H1 (cell line): ENCODE data around the gene SNX13. TPM values are rescaled to one million over a fixed set of nuclear protein-coding genes. Genes with fewer than 3 reads are reported as not detected.
A peak's percentile ranks its signal among the peaks of the same experiment; 100 is the strongest.

ENCODE experiments used
- CTCF ChIA-PET: fragments of 300-600 bp; sonication (Branson Sonifier 250); formaldehyde crosslinking; loops from one replicate; lab custom pipeline; 2021; ENCODE audit not compliant: partially characterized antibody; lab: Charles Lee
- POLR2A ChIA-PET: fragments of 300-600 bp; sonication (Branson Sonifier 250); formaldehyde crosslinking; loops from one replicate; lab custom pipeline; 2021; ENCODE audit warnings: inconsistent platforms; ENCODE audit not compliant: partially characterized antibody; lab: Charles Lee
- DNase-seq, 2 experiments: peaks; one replicate each; pipeline versions ENCODE4 v3.0.0 to v3.0.0-alpha.2; 2010 to 2022; ENCODE audit warnings: low spot score in 2 of 2, low read depth in 1 of 2, mixed read lengths in 1 of 2
- FAIRE-seq: peaks from 2 replicates; lab custom pipeline; 2011; peaks lifted over from hg19 to GRCh38; lab: Jason Lieb, UNC
- H2AFZ ChIP-seq: 2 replicates; pipeline ENCODE4 v1.8.1; 2012; ENCODE audit warnings: low read length, inconsistent platforms
- H2AK5ac ChIP-seq: 2 replicates; pipeline ENCODE4 v1.6.1; 2013; ENCODE audit warnings: low read depth, low read length
- H2BK120ac ChIP-seq: replicated peaks from 2 replicates; pipeline ENCODE3; 2013; ENCODE audit warnings: low read depth, low read length, inconsistent platforms
- H2BK12ac ChIP-seq: 2 replicates; pipeline ENCODE4 v1.6.1; 2013; ENCODE audit warnings: low read depth, low read length
- H2BK15ac ChIP-seq: 2 replicates; pipeline ENCODE4 v1.6.1; 2013; ENCODE audit warnings: low read length
- H2BK20ac ChIP-seq: 2 replicates; pipeline ENCODE4 v1.6.1; 2013; ENCODE audit warnings: low read length
- H2BK5ac ChIP-seq: 2 replicates; pipeline ENCODE4 v1.6.1; 2013; ENCODE audit warnings: low read depth, low read length
- H3K14ac ChIP-seq: 2 replicates; pipeline ENCODE4 v1.6.1; 2013; ENCODE audit warnings: inconsistent platforms; ENCODE audit not compliant: insufficient read length
- H3K18ac ChIP-seq: 2 replicates; pipeline ENCODE4 v1.6.1; 2013; ENCODE audit warnings: low read length; ENCODE audit errors: extremely low read depth
- H3K23ac ChIP-seq: 2 replicates; pipeline ENCODE4 v1.6.1; 2013; ENCODE audit warnings: inconsistent platforms; ENCODE audit not compliant: insufficient read length
- H3K23me2 ChIP-seq: 2 replicates; pipeline ENCODE4 v1.6.1; 2013; ENCODE audit warnings: low read depth, low read length
- H3K27ac ChIP-seq: 2 replicates; pipeline ENCODE4 v1.6.1; 2011; ENCODE audit warnings: low read depth, low read length, inconsistent platforms
- H3K27me3 ChIP-seq, 4 experiments: replicated peaks in 1 of 4; 1 replicate in 1 of 4; 2 replicates in 3 of 4; pipeline versions ENCODE4 v1.6.1 to v1.8.1; 2011 to 2013; ENCODE audit warnings: low read length in 3 of 4, mild to moderate bottlenecking in 3 of 4, inconsistent platforms in 2 of 4, mixed read lengths in 2 of 4, moderate library complexity in 1 of 4; ENCODE audit not compliant: control insufficient read depth in 3 of 4, insufficient read depth in 3 of 4; ENCODE audit errors: extremely low read depth in 1 of 4
- H3K36me3 ChIP-seq, 4 experiments: 2 replicates each; pipeline versions ENCODE4 v1.6.1 to v1.8.1; 2011 to 2013; ENCODE audit warnings: mild to moderate bottlenecking in 4 of 4, low read length in 3 of 4, moderate library complexity in 2 of 4, control low read depth in 1 of 4, inconsistent platforms in 1 of 4; ENCODE audit not compliant: insufficient read depth in 4 of 4, control insufficient read depth in 2 of 4
- H3K4ac ChIP-seq: replicated peaks from 2 replicates; pipeline ENCODE3; 2013; ENCODE audit warnings: low read length, low read depth, mixed read lengths, inconsistent platforms; ENCODE audit not compliant: insufficient read length
- H3K4me1 ChIP-seq, 4 experiments: replicated peaks in 1 of 4; 1 replicate in 1 of 4; 2 replicates in 3 of 4; pipeline versions ENCODE4 v1.6.1 to v1.8.1; 2011 to 2013; ENCODE audit warnings: low read length in 3 of 4, inconsistent platforms in 2 of 4, mixed read lengths in 1 of 4; ENCODE audit not compliant: insufficient read depth in 4 of 4, control insufficient read depth in 3 of 4
- H3K4me2 ChIP-seq, 2 experiments: 2 replicates each; pipeline versions ENCODE4 v1.6.1 to v1.8.1; 2011 to 2013; ENCODE audit warnings: low read depth in 2 of 2, low read length in 2 of 2, control low read depth in 1 of 2, inconsistent platforms in 1 of 2, mild to moderate bottlenecking in 1 of 2; ENCODE audit not compliant: insufficient read depth in 1 of 2
- H3K4me3 ChIP-seq, 4 experiments: fragments of 200-600, 300-600 bp in 1 of 4; sonication (generic), shearing (Covaris generic), sonication (Bioruptor Twin) in 1 of 4; 2 replicates each; pipeline versions ENCODE4 v1.5.1 to v1.8.1; 2011 to 2016; ENCODE audit warnings: low read length in 4 of 4, low read depth in 3 of 4, control low read depth in 2 of 4, inconsistent platforms in 2 of 4, mild to moderate bottlenecking in 2 of 4, mixed read lengths in 1 of 4, moderate library complexity in 1 of 4; ENCODE audit not compliant: insufficient read depth in 2 of 4; ENCODE audit errors: extremely low read depth in 1 of 4
- H3K56ac ChIP-seq: replicated peaks from 2 replicates; pipeline ENCODE3; 2013; ENCODE audit warnings: low read depth, mild to moderate bottlenecking, mixed read lengths, low read length, inconsistent platforms; ENCODE audit not compliant: insufficient read length
- H3K79me1 ChIP-seq: 2 replicates; pipeline ENCODE4 v1.6.1; 2013; ENCODE audit warnings: low read depth, low read length, control low read depth
- H3K79me2 ChIP-seq, 2 experiments: 2 replicates each; pipeline versions ENCODE4 v1.6.1 to v1.8.1; 2012 to 2013; ENCODE audit warnings: low read length in 2 of 2, mild to moderate bottlenecking in 2 of 2, inconsistent platforms in 1 of 2; ENCODE audit not compliant: insufficient read depth in 2 of 2, control insufficient read depth in 1 of 2
- H3K9ac ChIP-seq, 4 experiments: replicated peaks in 1 of 4; 1 replicate in 1 of 4; 2 replicates in 3 of 4; pipeline versions ENCODE4 v1.6.1 to v1.8.1; 2011 to 2013; ENCODE audit warnings: low read depth in 3 of 4, low read length in 3 of 4, control low read depth in 2 of 4, mild to moderate bottlenecking in 2 of 4, moderate library complexity in 2 of 4, inconsistent platforms in 1 of 4; ENCODE audit errors: extremely low read depth in 1 of 4
- H3K9me3 ChIP-seq, 2 experiments: 2 replicates each; pipeline versions ENCODE4 v1.6.1 to v1.8.1; 2012 to 2013; ENCODE audit warnings: mild to moderate bottlenecking in 2 of 2, moderate library complexity in 2 of 2, control low read depth in 1 of 2, inconsistent platforms in 1 of 2, low read depth in 1 of 2, low read length in 1 of 2, mixed read lengths in 1 of 2; ENCODE audit not compliant: insufficient read depth in 2 of 2
- H4K20me1 ChIP-seq, 2 experiments: replicated peaks in 1 of 2; 2 replicates each; pipeline versions ENCODE3 to v1.8.1; 2011 to 2013; ENCODE audit warnings: inconsistent platforms in 2 of 2, low read length in 2 of 2, mild to moderate bottlenecking in 1 of 2; ENCODE audit not compliant: insufficient read depth in 2 of 2, control insufficient read depth in 1 of 2
- H4K5ac ChIP-seq: 2 replicates; pipeline ENCODE4 v1.6.1; 2013; ENCODE audit warnings: low read length, low read depth, mixed read lengths, inconsistent platforms; ENCODE audit not compliant: insufficient read length
- H4K8ac ChIP-seq: 2 replicates; pipeline ENCODE4 v1.8.0; 2013; ENCODE audit warnings: mild to moderate bottlenecking, moderate library complexity, low read length, inconsistent platforms; ENCODE audit not compliant: insufficient read depth; ENCODE audit errors: extremely low read depth
- H4K91ac ChIP-seq: replicated peaks from 2 replicates; pipeline ENCODE3; 2013; ENCODE audit warnings: low read length, mixed read lengths, inconsistent platforms; ENCODE audit not compliant: insufficient read length
- EZH2 ChIP-seq: fragments of 200-600 bp; sonication (generic); IDR thresholded peaks from 2 replicates; pipeline ENCODE4 v1.7.1; 2012; ENCODE audit warnings: low read depth, mild to moderate bottlenecking, moderate library complexity, low read length, inconsistent platforms; ENCODE audit not compliant: severe bottlenecking
- MAX ChIP-seq: IDR thresholded peaks from 2 replicates; pipeline ENCODE4 v1.6.1; 2012; ENCODE audit warnings: inconsistent platforms
- TAF1 ChIP-seq: IDR thresholded peaks from 2 replicates; pipeline ENCODE4 v1.6.1; 2011; ENCODE audit warnings: mild to moderate bottlenecking, low read depth, low read length
- WGBS, 2 experiments: shearing (Covaris generic) in 1 of 2; methylation state at CpG; one replicate each; pipeline versions ENCODE4 v1.1.6 to v1.1.7; 2013 to 2015; ENCODE audit warnings: low lambda C conversion rate in 2 of 2, mixed read lengths in 2 of 2, inconsistent platforms in 1 of 2, low coverage in 1 of 2, missing lambda C conversion rate in 1 of 2; ENCODE audit not compliant: insufficient replicate concordance in 2 of 2, insufficient coverage in 1 of 2, insufficient read length in 1 of 2; ENCODE audit errors: extremely low coverage in 1 of 2, missing lambda C conversion rate in 1 of 2; 5-methylcytosine and 5-hydroxymethylcytosine counted together
- polyA plus RNA-seq, 7 experiments: library from polyadenylated mRNA; depleted of rRNA in 3 of 7; stranded (reverse) in 5 of 7; unstranded in 2 of 7; fragments of >200 nt in 5 of 7; fragments of 200-250 nt in 2 of 7; gene quantifications; 1 replicate in 5 of 7; 2 replicates in 1 of 7; 4 replicates in 1 of 7; pipeline versions ENCODE4 v1.2.1 to v1.2.3, GENCODE V29; 2011 to 2013; ENCODE audit warnings: missing spikeins in 2 of 7, mixed read lengths in 2 of 7
- total RNA-seq: library from RNA; stranded (reverse); fragmentation: NEBNext Ultra II Directional; extraction: Animal tissue kit (Norgen Biotek cat#: 25700); gene quantifications from 2 replicates; pipeline ENCODE4 v1.2.1, GENCODE V29; 2021

Gene SNX13
- total and polyA plus RNA-seq, 2 of the 8 experiments (the other 6 are each of a cell fraction or from before 2014, with no cell fraction given): 5.5 to 27.4 TPM

- no peaks in the 10 kb centered on the region; a peak in 1 of 4 replicates for H3K9me3 ChIP-seq
- H2BK15ac ChIP-seq: no peak overlapping the region
- no peak overlapping the region for H4K5ac ChIP-seq
- no peak overlapping the region for H3K23ac ChIP-seq
- H3K9ac ChIP-seq: no peak overlapping the region
- H2BK12ac ChIP-seq: no peak overlapping the region
- no peaks in the 10 kb centered on the region for H4K20me1 ChIP-seq
- H4K8ac ChIP-seq: no peak overlapping the region; the same call in 1 of the 2 replicates
- no peak overlapping the region for H3K14ac ChIP-seq
- H3K4ac ChIP-seq: no peak overlapping the region
- H3K18ac ChIP-seq: no peak overlapping the region
- no peak for TF ChIP-seq TAF1
- no peak for TF ChIP-seq EZH2
- TF ChIP-seq MAX: no peak
- H3K27ac ChIP-seq: no peak overlapping the region
- no peaks in the 10 kb centered on the region for H3K23me2 ChIP-seq
- H2AFZ ChIP-seq: no peak overlapping the region
- H3K56ac ChIP-seq: no peak overlapping the region
- CTCF ChIA-PET: interaction anchor here (1.1 to 1.3 kb wide), 3 partner anchors 9 to 142 kb away, joined by 3 to 5 read pairs (median 3); no protein-coding TSS in a partner anchor
- no peak overlapping the region for H3K4me2 ChIP-seq
- peaks cover 0 to 100% of the 10 kb centered on the region in 2 experiments; a peak in 3 of 4 replicates for H3K79me2 ChIP-seq
- no peaks in the 10 kb centered on the region for H3K27me3 ChIP-seq
- POLR2A ChIA-PET: no interaction called here
- no peak overlapping the region for H4K91ac ChIP-seq
- DNase-seq (no peak), FAIRE-seq (no peak)
- no peaks in the 10 kb centered on the region for H3K79me1 ChIP-seq
- no peak overlapping the region for H3K4me3 ChIP-seq
- no peak overlapping the region for H2AK5ac ChIP-seq
- H2BK120ac ChIP-seq: no peak overlapping the region
- 82% methylated on average over 5 of the region's 5 CpGs; no CpG with 5 or more reads in 1 of the 2 experiments for WGBS, 2 experiments
- H2BK20ac ChIP-seq: no peak overlapping the region
- H3K4me1 ChIP-seq: peaks cover 2 to 10% (median 6%) of the 10 kb centered on the region in 4 experiments; a peak in 2 of 7 replicates
- no peaks in the 10 kb centered on the region for H3K36me3 ChIP-seq
- H2BK5ac ChIP-seq: peak overlapping the region; percentile 35; the same call in 1 of the 2 replicates
Measured at GRCh38 chr7:17912536-17913235, 27.6 kb downstream of the SNX13 start.
